HepG2 (cell line): Measurements from ENCODE around the gene OSBP. TPM values are rescaled to one million over a fixed set of nuclear protein-coding genes. Genes with fewer than 3 reads are reported as not detected.

Source experiments
- CBX2 ChIP-seq, 2 experiments: fragments of 200-600 bp in 1 of 2; sonication (generic); formaldehyde crosslinking in 1 of 2; IDR thresholded peaks; 2 replicates each; pipeline versions ENCODE4 v1.7.0 to v1.8.1; 2018 to 2022; ENCODE audit warnings: low read depth in 2 of 2, low read length in 1 of 2, mild to moderate bottlenecking in 1 of 2, missing genetic modification reagents in 1 of 2
- DNMT3B ChIP-seq: conservative IDR thresholded peaks from 2 replicates; pipeline ENCODE4 v1.6.1; 2016; ENCODE audit warnings: missing biosample characterization, control low read depth
- FOXP1 ChIP-seq, 2 experiments: fragments of 450-650 bp in 1 of 2; IDR thresholded peaks; 2 replicates each; pipeline ENCODE4 v1.6.1; 2017 to 2018; ENCODE audit warnings: antibody characterized with exemption in 1 of 2
- HDAC2 ChIP-seq: sonication (generic); formaldehyde crosslinking; IDR thresholded peaks from 2 replicates; pipeline ENCODE4 v1.4.0; 2020; ENCODE audit warnings: missing genetic modification reagents
- HMG20B ChIP-seq: conservative IDR thresholded peaks from 2 replicates; pipeline ENCODE4 v1.6.1; 2016; ENCODE audit warnings: missing genetic modification reagents, missing compliant biosample characterization
- MAFF ChIP-seq: IDR thresholded peaks from 2 replicates; pipeline ENCODE4 v1.6.1; 2011; ENCODE audit warnings: low read depth, low read length, improper control_type of control experiment
- MBD4 ChIP-seq: IDR thresholded peaks from 2 replicates; pipeline ENCODE4 v1.6.1; 2012; ENCODE audit warnings: low read length, inconsistent platforms, borderline replicate concordance
- MIER2 ChIP-seq: IDR thresholded peaks from 2 replicates; pipeline ENCODE4 v1.6.1; 2016; ENCODE audit warnings: missing biosample characterization, missing genetic modification reagents
- POGZ ChIP-seq: sonication (generic); formaldehyde crosslinking; IDR thresholded peaks from 2 replicates; pipeline ENCODE4 v1.4.0; 2020; ENCODE audit warnings: mild to moderate bottlenecking, missing genetic modification reagents
- SRY ChIP-seq: sonication (generic); formaldehyde crosslinking; IDR thresholded peaks from 2 replicates; pipeline ENCODE4 v1.8.0; 2022; ENCODE audit warnings: mild to moderate bottlenecking, missing genetic modification reagents
- SYNCRIP ChIP-seq: fragments of 200-400 bp; formaldehyde crosslinking; IDR thresholded peaks from 2 replicates; pipeline ENCODE4 v1.6.1; 2018; ENCODE audit warnings: mild to moderate bottlenecking, low read depth, low read length; ENCODE audit not compliant: insufficient read depth
- ZBTB1 ChIP-seq: sonication (generic); formaldehyde crosslinking; IDR thresholded peaks from 2 replicates; pipeline ENCODE4 v1.4.0; 2020; ENCODE audit warnings: missing genetic modification reagents, borderline replicate concordance
- ZFP36 ChIP-seq: fragments of 150-350 bp; IDR thresholded peaks from 2 replicates; pipeline ENCODE4 v1.6.1; 2018; ENCODE audit warnings: borderline replicate concordance, low read length, low read depth; ENCODE audit not compliant: partially characterized antibody
- ZMYM2 ChIP-seq: sonication (generic); formaldehyde crosslinking; IDR thresholded peaks from 2 replicates; pipeline ENCODE4 v1.8.0; 2022; ENCODE audit warnings: mild to moderate bottlenecking, missing genetic modification reagents
- ZNF251 ChIP-seq: sonication (generic); formaldehyde crosslinking; IDR thresholded peaks from 2 replicates; pipeline ENCODE4 v1.9.0; 2021; ENCODE audit warnings: mild to moderate bottlenecking, missing genetic modification reagents
- ZNF660 ChIP-seq: sonication (generic); formaldehyde crosslinking; IDR thresholded peaks from 2 replicates; pipeline ENCODE4 v1.5.1; 2020; ENCODE audit warnings: mild to moderate bottlenecking, low read depth, missing genetic modification reagents, borderline replicate concordance
- polyA plus RNA-seq, 8 experiments: library from polyadenylated mRNA; depleted of rRNA in 3 of 8; stranded (reverse) in 7 of 8; unstranded in 1 of 8; fragments of >200 nt; fragmentation: Illumina TruSeq in 4 of 8; extraction: Trizol in 4 of 8; gene quantifications; 2 replicates each; pipeline versions ENCODE4 v1.2.1 to v1.2.3, GENCODE V29; 2011 to 2016; ENCODE audit warnings: low read depth in 4 of 8, missing spikeins in 1 of 8, mixed read lengths in 1 of 8; ENCODE audit not compliant: insufficient read depth in 1 of 8
- total RNA-seq, 5 experiments: library from RNA; depleted of rRNA; stranded (reverse); fragments of >200 nt; fragmentation: Illumina TruSeq; extraction: Trizol; gene quantifications; 2 replicates each; pipeline ENCODE4 v1.2.3, GENCODE V29; 2016; ENCODE audit warnings: low read depth in 1 of 5
- TF ChIP-seq, protein P1 (sequence below): sonication (generic); formaldehyde crosslinking; IDR thresholded peaks from 2 replicates; pipeline ENCODE4 v1.4.0; 2020; ENCODE audit warnings: mild to moderate bottlenecking, missing genetic modification reagents
- TF ChIP-seq, protein P2 (sequence below): sonication (generic); formaldehyde crosslinking; IDR thresholded peaks from 2 replicates; pipeline ENCODE4 v1.9.0; 2021; ENCODE audit warnings: missing genetic modification reagents, mild to moderate bottlenecking, borderline replicate concordance

Gene OSBP
- total and polyA plus RNA-seq, 2 of the 13 experiments (the other 11 are each of a cell fraction or from before 2014, with no cell fraction given) = 12.1 to 13.5 TPM

DNA sequence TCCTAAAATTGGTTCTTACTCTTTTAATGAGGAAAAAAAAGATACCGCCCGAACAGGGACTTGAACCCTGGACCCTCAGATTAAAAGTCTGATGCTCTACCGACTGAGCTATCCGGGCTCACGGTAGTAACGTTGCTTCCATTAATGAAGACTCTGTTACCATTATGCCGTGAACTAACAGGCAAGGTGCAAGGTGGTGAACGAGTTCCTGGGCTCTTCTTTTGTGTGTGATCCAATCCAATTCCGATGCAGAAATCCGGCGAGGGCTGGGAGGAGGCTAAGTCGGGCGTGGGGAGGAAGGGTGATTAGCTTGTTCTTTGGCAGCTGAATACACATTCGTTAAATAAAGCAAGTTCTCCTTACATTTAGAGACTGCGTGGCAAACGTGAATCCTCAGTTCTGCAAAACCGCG, 55.3 kb downstream of the OSBP start (continued):
- TF ChIP-seq ZNF251 (CRISPR knock-in tag) = no peak
- no peak for TF ChIP-seq MAFF
- no peak for TF ChIP-seq ZFP36
- TF ChIP-seq, protein P1, sequence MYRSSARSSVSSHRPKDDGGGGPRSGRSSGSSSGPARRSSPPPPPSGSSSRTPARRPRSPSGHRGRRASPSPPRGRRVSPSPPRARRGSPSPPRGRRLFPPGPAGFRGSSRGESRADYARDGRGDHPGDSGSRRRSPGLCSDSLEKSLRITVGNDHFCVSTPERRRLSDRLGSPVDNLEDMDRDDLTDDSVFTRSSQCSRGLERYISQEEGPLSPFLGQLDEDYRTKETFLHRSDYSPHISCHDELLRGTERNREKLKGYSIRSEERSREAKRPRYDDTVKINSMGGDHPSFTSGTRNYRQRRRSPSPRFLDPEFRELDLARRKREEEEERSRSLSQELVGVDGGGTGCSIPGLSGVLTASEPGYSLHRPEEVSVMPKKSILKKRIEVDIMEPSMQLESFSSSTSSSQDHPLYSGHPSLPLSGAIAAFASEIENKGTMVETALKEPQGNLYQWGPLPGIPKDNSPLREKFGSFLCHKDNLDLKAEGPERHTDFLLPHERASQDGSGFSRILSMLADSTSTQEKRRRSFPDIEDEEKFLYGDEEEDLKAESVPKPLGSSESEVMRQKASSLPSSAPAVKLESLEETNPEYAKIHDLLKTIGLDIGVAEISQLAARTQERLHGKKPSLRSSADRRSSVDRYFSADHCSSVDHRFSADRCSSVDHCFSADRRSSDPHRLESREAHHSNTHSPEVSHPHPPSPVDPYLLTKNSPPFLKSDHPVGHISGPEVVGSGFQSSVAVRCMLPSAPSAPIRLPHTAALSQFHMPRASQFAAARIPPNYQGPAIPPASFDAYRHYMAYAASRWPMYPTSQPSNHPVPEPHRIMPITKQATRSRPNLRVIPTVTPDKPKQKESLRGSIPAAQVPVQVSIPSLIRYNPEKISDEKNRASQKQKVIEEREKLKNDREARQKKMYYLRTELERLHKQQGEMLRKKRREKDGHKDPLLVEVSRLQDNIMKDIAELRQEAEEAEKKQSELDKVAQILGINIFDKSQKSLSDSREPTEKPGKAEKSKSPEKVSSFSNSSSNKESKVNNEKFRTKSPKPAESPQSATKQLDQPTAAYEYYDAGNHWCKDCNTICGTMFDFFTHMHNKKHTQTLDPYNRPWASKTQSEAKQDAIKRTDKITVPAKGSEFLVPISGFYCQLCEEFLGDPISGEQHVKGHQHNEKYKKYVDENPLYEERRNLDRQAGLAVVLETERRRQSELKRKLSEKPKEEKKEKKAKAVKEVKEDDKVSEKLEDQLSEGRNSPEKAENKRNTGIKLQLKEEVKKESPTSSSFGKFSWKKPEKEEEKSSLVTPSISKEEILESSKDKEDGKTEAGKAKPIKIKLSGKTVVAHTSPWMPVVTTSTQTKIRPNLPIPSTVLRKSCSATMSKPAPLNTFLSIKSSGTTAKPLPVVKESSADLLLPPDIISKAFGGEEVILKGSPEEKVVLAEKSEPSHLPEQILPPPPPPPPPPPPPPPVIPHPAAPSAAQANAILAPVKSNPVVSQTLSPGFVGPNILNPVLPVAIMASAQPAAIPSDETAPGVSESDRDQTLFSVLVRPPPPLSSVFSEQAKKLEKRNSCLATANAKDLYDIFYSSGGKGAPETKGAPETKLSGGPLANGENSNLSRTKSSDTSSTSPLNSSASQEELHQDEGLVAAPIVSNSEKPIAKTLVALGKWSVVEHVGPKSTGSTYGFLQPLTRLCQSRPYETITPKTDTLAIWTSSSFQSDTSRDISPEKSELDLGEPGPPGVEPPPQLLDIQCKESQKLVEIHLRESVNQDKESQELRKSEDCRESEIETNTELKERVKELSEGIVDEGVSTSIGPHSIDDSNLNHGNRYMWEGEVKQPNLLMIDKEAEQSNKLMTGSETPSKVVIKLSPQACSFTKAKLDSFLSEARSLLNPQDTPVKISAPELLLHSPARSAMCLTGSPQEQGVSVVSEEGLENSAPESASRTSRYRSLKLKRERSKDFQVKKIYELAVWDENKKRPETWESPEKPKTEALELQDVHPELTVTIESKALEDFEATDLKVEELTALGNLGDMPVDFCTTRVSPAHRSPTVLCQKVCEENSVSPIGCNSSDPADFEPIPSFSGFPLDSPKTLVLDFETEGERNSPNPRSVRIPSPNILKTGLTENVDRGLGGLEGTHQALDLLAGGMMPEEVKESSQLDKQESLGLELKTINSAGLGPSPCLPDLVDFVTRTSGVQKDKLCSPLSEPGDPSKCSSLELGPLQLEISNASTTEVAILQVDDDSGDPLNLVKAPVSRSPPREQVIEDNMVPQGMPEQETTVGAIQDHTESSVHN (CRISPR knock-in tag) = no peak
- TF ChIP-seq MIER2 (CRISPR knock-in tag) = peak; percentile 20; the same call in 1 of the 2 replicates
- no peak for TF ChIP-seq POGZ
- no peak for TF ChIP-seq ZNF660 (CRISPR knock-in tag)
- TF ChIP-seq CBX2 (IDR thresholded peaks at IDR 0.05; ENCODE audit: low read depth, low read length) = no peak
- no peak for TF ChIP-seq CBX2 (CRISPR knock-in tag; IDR thresholded peaks at IDR 0.05; ENCODE audit: low read depth)
- TF ChIP-seq FOXP1 (IDR thresholded peaks at IDR 0.05) = no peak
- no peak for TF ChIP-seq FOXP1 (CRISPR knock-in tag; IDR thresholded peaks at IDR 0.05)
- no peak for TF ChIP-seq SRY
- TF ChIP-seq DNMT3B = peak; percentile 44
- no peak for TF ChIP-seq ZBTB1 (CRISPR knock-in tag)
- TF ChIP-seq SYNCRIP = no peak
- TF ChIP-seq, protein P2, sequence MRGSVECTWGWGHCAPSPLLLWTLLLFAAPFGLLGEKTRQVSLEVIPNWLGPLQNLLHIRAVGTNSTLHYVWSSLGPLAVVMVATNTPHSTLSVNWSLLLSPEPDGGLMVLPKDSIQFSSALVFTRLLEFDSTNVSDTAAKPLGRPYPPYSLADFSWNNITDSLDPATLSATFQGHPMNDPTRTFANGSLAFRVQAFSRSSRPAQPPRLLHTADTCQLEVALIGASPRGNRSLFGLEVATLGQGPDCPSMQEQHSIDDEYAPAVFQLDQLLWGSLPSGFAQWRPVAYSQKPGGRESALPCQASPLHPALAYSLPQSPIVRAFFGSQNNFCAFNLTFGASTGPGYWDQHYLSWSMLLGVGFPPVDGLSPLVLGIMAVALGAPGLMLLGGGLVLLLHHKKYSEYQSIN (CRISPR knock-in tag) = no peak
- peak; percentile 63 for TF ChIP-seq ZMYM2 (CRISPR knock-in tag)
- peak; percentile 62; the same call in 1 of the 2 replicates for TF ChIP-seq HDAC2 (CRISPR knock-in tag)
- TF ChIP-seq HMG20B (CRISPR knock-in tag) = no peak
- TF ChIP-seq MBD4 = no peak
